ENCODE measurements around the gene PID1. TPM values are rescaled to one million over a fixed set of nuclear protein-coding genes. Genes with fewer than 3 reads are reported as not detected.
A peak's percentile ranks its signal among the peaks of the same experiment; 100 is the strongest.

PID1 gene
- total and polyA plus RNA-seq, 7 donors, result 19.7 to 83.6 (median 67.3) TPM

GRCh38 chr2:229174794-229175496, 96.1 kb downstream of the PID1 start:
- no peaks in the 10 kb centered on the region for H3K4me1 ChIP-seq
- H3K27me3 ChIP-seq, result no peaks in the 10 kb centered on the region
- 58 to 91% methylated on average over 4 of the region's 4 CpGs for WGBS, 2 donors
- peak; percentile 69 for DNase-seq
- H3K27ac ChIP-seq, result no peak overlapping the region
- TF ChIP-seq CTCF (IDR thresholded peaks at IDR 0.05) (no peak), EP300 (IDR thresholded peaks at IDR 0.05) (no peak), POLR2A (IDR thresholded peaks at IDR 0.05) (no peak), POLR2AphosphoS5 (IDR thresholded peaks at IDR 0.05) (no peak)
- no peak overlapping the region for H3K4me3 ChIP-seq
- no peaks in the 10 kb centered on the region for H3K9me3 ChIP-seq
- H3K36me3 ChIP-seq, result no peaks in the 10 kb centered on the region
- intact Hi-C loops (cut with DNase I), result no loop called here

DNA sequence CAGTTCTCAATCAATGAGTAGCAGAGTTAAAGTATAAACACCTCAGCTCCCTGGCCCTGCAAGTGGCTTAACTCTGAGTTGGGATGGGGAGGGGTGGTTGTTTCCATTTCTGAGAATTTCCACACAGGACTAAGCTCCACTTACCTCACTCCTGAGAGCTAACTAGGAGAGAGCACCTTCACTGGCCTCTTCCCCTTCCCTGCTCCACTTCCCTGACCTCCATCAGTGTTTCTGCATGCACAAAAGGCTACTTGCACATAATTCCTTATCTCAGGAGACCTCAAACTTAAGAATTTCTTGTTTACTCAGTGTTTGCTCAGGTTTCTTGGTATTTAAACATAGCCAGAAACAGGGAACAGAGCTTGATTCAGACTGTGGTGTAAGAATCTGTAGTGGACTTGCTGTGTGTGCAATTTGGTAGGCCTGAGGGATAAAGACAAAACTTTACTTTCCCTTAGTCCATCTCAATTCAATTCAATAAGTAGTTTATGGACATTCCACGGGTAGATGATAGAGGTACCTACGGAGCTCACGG, 97.2 kb downstream of the PID1 start:
- intact Hi-C loops (cut with DNase I), result no loop called here
- Histone ChIP-seq H3K4me3 (no peak overlapping the region), H3K4me1 (no peaks in the 10 kb centered on the region), H3K27ac (no peak overlapping the region), H3K27me3 (no peaks in the 10 kb centered on the region), H3K9me3 (no peaks in the 10 kb centered on the region), H3K36me3 (no peaks in the 10 kb centered on the region)
- no peak for DNase-seq
- WGBS, 2 donors, result 78 to 92% methylated on average over 3 of the region's 3 CpGs
- TF ChIP-seq EP300 (IDR thresholded peaks at IDR 0.05) (no peak), CTCF (IDR thresholded peaks at IDR 0.05) (no peak), POLR2A (IDR thresholded peaks at IDR 0.05) (no peak), POLR2AphosphoS5 (IDR thresholded peaks at IDR 0.05) (no peak)

DNA sequence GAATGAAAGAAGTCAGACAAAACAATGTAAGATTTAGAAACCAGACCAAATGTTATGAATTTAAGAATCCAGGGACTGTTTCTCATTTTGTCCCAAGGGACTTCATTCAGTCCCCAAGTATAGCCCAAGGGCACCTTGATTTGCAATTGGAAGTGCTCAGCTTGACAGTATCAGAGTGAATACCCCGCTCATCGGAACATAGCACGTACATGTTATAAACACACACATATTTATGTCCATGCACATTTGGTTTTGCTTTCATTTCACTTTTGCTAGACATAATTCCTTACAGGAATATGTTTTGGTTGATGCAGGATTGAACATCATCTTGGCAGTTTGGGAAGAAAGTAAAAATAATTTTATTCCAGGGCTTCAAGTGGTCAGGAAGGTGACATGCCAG, 100.2 kb downstream of the PID1 start:
- Histone ChIP-seq H3K27me3 (no peaks in the 10 kb centered on the region), H3K36me3 (no peaks in the 10 kb centered on the region), H3K9me3 (no peaks in the 10 kb centered on the region), H3K4me1 (no peaks in the 10 kb centered on the region), H3K4me3 (no peak overlapping the region), H3K27ac (no peak overlapping the region)
- no peak for TF ChIP-seq POLR2A (IDR thresholded peaks at IDR 0.05)
- TF ChIP-seq POLR2AphosphoS5 (IDR thresholded peaks at IDR 0.05), result no peak
- no peak for TF ChIP-seq CTCF (IDR thresholded peaks at IDR 0.05)
- TF ChIP-seq EP300 (IDR thresholded peaks at IDR 0.05), result no peak
- intact Hi-C loops (cut with DNase I), result no loop called here
- 56 to 74% methylated on average over 3 of the region's 3 CpGs for WGBS, 2 donors
- no peak for DNase-seq

DNA sequence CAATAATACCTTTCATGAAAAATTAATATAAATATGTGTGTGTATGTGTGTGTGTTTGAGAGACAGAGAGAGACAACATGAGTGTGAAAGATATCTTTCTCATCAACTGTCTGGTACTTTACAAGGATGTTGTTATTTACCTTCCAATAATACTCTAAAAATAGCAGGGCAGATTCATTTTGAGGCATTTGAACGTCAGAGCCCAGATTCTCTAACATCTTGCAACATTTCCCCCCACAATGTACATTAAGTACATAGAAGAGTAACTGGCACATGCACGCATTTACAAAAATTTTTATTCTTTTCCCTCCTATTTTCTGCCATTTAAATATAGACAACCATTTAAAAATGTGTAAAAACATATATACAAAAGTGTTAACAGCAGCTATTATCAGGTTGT, 100.9 kb downstream of the PID1 start:
- intact Hi-C loops (cut with DNase I), result no loop called here
- 77 to 79% methylated on average over 2 of the region's 2 CpGs for WGBS, 2 donors
- no peak for DNase-seq
- H3K36me3 ChIP-seq, result no peaks in the 10 kb centered on the region
- no peak for TF ChIP-seq EP300 (IDR thresholded peaks at IDR 0.05)
- no peak for TF ChIP-seq POLR2AphosphoS5 (IDR thresholded peaks at IDR 0.05)
- TF ChIP-seq CTCF (IDR thresholded peaks at IDR 0.05), result no peak
- TF ChIP-seq POLR2A (IDR thresholded peaks at IDR 0.05), result no peak
- H3K27me3 ChIP-seq, result no peaks in the 10 kb centered on the region
- H3K27ac ChIP-seq, result no peak overlapping the region
- H3K4me1 ChIP-seq, result no peaks in the 10 kb centered on the region
- H3K9me3 ChIP-seq, result no peaks in the 10 kb centered on the region
- H3K4me3 ChIP-seq, result no peak overlapping the region

All from sigmoid colon (tissue), 7 donors.